ENCODE data around the gene ST3GAL6.

Gene ST3GAL6

DNA sequence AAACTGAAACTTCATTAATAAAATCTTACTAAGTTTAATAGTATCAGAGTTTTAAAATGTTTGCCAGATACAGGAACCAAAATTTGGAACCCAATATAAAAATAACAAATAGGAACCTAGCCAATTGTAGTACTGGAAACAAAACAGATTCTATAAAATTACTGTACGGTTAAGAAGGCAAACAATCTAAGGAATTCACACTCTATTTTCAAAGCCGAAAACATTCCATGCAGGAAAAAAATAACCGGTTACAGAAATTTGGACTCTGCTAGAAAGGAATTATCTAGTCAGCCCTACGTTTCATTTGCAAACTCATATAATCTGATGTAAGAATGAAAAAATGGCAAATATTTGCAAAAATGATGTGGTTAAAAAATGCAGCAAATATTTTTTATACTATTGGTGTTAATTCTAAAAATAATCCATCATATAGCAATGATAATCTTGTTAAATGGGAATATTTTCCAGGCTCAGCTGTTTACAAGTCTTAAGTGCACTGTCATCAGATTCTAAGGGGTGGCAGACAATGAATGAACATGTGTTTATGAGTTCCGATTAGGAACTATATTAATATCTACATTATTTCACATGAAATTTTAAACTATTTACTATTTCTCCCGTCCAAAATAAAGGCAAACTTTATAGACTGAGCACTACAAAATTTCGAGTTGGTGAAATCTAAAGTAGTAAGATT lies 80.3 kb downstream of the ST3GAL6 start:
- DNase-seq (ENCODE audit: low spot score) (no peak), FAIRE-seq (no peak)
